OCI-LY7 (cell line): Measurements from ENCODE around the gene CDH22.

Experiments used
- EZH2phosphoT487 ChIP-seq: fragments of 200-600 bp; sonication (generic); IDR thresholded peaks from 2 replicates; pipeline ENCODE4 v1.6.1; 2018; ENCODE audit warnings: low read depth, borderline replicate concordance, mild to moderate bottlenecking, mixed run types, antibody characterized with exemption, low read length, moderate library complexity, mixed read lengths
- TF ChIP-seq, protein P1 (sequence below): fragments of 200-600 bp; sonication (generic); conservative IDR thresholded peaks from 2 replicates; pipeline ENCODE4 v1.5.1; 2014; ENCODE audit warnings: mild to moderate bottlenecking, antibody characterized with exemption, low read length, moderate library complexity, mixed read lengths

DNA sequence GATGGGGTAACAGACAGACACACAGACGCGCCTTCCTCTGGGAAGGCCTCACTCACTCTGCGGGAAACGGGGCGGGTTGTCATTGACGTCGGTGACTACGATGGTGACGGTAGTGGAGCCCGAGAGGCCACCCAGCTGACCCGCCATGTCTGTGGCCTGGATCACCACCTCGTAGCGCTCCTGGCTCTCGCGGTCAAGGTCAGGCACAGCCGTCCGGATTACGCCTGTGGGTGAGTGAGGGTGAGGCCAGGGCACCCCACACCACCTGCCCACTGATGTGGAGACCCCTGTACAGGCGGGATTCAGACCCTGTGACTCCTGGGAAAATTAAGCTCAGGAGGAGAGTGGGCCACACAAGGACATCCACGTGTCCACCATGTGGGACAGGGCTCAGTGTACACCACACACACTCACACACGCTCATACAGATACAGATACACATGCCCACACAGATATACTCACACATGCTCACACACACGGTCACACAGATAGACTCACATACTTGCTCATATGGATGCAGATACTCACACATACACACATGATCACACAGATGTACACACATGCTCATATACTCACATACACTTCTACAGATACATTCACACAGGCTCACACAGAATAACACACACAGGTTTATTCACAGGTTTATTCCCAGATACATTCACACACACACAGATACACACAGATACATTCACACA, 91.4 kb downstream of the CDH22 start:
- TF ChIP-seq, protein P1, sequence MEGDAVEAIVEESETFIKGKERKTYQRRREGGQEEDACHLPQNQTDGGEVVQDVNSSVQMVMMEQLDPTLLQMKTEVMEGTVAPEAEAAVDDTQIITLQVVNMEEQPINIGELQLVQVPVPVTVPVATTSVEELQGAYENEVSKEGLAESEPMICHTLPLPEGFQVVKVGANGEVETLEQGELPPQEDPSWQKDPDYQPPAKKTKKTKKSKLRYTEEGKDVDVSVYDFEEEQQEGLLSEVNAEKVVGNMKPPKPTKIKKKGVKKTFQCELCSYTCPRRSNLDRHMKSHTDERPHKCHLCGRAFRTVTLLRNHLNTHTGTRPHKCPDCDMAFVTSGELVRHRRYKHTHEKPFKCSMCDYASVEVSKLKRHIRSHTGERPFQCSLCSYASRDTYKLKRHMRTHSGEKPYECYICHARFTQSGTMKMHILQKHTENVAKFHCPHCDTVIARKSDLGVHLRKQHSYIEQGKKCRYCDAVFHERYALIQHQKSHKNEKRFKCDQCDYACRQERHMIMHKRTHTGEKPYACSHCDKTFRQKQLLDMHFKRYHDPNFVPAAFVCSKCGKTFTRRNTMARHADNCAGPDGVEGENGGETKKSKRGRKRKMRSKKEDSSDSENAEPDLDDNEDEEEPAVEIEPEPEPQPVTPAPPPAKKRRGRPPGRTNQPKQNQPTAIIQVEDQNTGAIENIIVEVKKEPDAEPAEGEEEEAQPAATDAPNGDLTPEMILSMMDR, result no peak
- no peak for TF ChIP-seq EZH2phosphoT487
